SK-N-SH (cell line): ENCODE measurements around the gene CLDND1.

Experiments used
- CTCF ChIP-seq: fragments of 200-600 bp; sonication (generic); IDR thresholded peaks from 2 replicates; pipeline ENCODE4 v1.6.1; 2017; ENCODE audit warnings: antibody characterized with exemption, mild to moderate bottlenecking, moderate library complexity
- FOSL2 ChIP-seq: IDR thresholded peaks from 2 replicates; pipeline ENCODE4 v1.4.0; 2012; ENCODE audit warnings: low read depth, mild to moderate bottlenecking, moderate library complexity, borderline replicate concordance
- FOXJ3 ChIP-seq: sonication (generic); formaldehyde crosslinking; IDR thresholded peaks from 2 replicates; pipeline ENCODE4 v1.5.1; 2020; ENCODE audit warnings: mild to moderate bottlenecking, missing genetic modification reagents
- FOXM1 ChIP-seq: IDR thresholded peaks from 2 replicates; pipeline ENCODE4 v1.4.0; 2012; ENCODE audit warnings: low read depth, mild to moderate bottlenecking
- GATA2 ChIP-seq: sonication (generic); formaldehyde crosslinking; IDR thresholded peaks from 2 replicates; pipeline ENCODE4 v1.5.0; 2020; ENCODE audit warnings: mild to moderate bottlenecking, missing genetic modification reagents
- NFIC ChIP-seq: IDR thresholded peaks from 2 replicates; pipeline ENCODE4 v1.4.0; 2012; ENCODE audit warnings: borderline replicate concordance
- POLR2AphosphoS5 ChIP-seq: IDR thresholded peaks from 2 replicates; pipeline ENCODE4 v1.6.1; 2012; ENCODE audit warnings: low read depth, low read length
- RAD21 ChIP-seq: IDR thresholded peaks from 2 replicates; pipeline ENCODE4 v1.6.1; 2012; ENCODE audit warnings: mild to moderate bottlenecking, low read length
- REST ChIP-seq: IDR thresholded peaks from 2 replicates; pipeline ENCODE4 v1.6.1; 2012; ENCODE audit warnings: mild to moderate bottlenecking, low read depth, low read length, moderate library complexity
- RFX5 ChIP-seq: IDR thresholded peaks from 2 replicates; pipeline ENCODE4 v1.6.1; 2012; ENCODE audit warnings: mild to moderate bottlenecking, improper control_type of control experiment, low read length
- SMC3 ChIP-seq: IDR thresholded peaks from 2 replicates; pipeline ENCODE4 v1.6.1; 2012; ENCODE audit warnings: low read depth, low read length, improper control_type of control experiment
- TEAD4 ChIP-seq: IDR thresholded peaks from 2 replicates; pipeline ENCODE4 v1.4.0; 2012; ENCODE audit warnings: mild to moderate bottlenecking, borderline replicate concordance; ENCODE audit not compliant: insufficient read depth
- YY1 ChIP-seq: IDR thresholded peaks from 2 replicates; pipeline ENCODE4 v1.4.0; 2012; ENCODE audit warnings: low read depth, mild to moderate bottlenecking

DNA sequence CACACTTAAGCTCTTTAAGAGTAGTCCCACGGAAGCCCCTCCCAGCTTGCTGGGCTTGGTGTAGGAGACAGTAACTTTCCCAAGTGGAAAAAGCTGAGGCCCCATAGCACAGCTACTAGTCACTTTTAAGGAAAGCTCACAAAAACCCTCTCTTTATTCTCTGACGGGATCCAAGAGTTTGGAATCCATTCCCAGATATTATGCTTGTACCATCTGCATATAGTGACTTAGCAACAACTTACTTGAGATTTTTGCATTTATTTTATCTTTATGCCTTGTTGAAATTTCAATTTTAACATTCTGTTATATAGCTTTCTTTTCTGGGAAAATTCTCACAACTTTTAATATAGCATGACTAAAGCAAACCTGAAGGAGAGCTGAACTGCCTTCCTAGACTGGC is 28.5 kb upstream of the CLDND1 start:
- no peak for TF ChIP-seq YY1
- TF ChIP-seq REST: no peak
- TF ChIP-seq GATA2: no peak
- TF ChIP-seq RAD21: no peak
- TF ChIP-seq CTCF: no peak
- no peak for TF ChIP-seq NFIC
- no peak for TF ChIP-seq FOXJ3 (CRISPR knock-in tag)
- TF ChIP-seq SMC3: no peak
- no peak for TF ChIP-seq FOSL2
- TF ChIP-seq POLR2AphosphoS5: no peak
- TF ChIP-seq RFX5: no peak
- no peak for TF ChIP-seq TEAD4
- no peak for TF ChIP-seq FOXM1
